Activated naive CD8-positive, alpha-beta T cell (primary cell): Measurements from ENCODE around the gene TMEM222.
"Not testable (repeated sequence)": the region's sequence is repeated elsewhere in the genome, so short reads cannot be mapped to it uniquely, and the experiment has no call there.

ENCODE experiments used
- H3K27ac Mint-ChIP-seq: one replicate; pipeline ENCODE4 v1.8.0; 2021; ENCODE audit warnings: mixed read lengths
- H3K27me3 Mint-ChIP-seq: one replicate; pipeline ENCODE4 v1.8.0; 2021; ENCODE audit warnings: mixed read lengths
- H3K36me3 Mint-ChIP-seq: one replicate; pipeline ENCODE4 v1.8.0; 2021; ENCODE audit warnings: mixed read lengths
- H3K4me1 Mint-ChIP-seq: one replicate; pipeline ENCODE4 v1.8.0; 2021; ENCODE audit warnings: low read depth, mixed read lengths
- H3K4me3 Mint-ChIP-seq: one replicate; pipeline ENCODE4 v1.8.0; 2021; ENCODE audit warnings: mild to moderate bottlenecking, mixed read lengths
- H3K9me3 Mint-ChIP-seq: one replicate; pipeline ENCODE4 v1.8.0; 2021; ENCODE audit warnings: low read depth, mixed read lengths

TMEM222 gene

GRCh38 chr1:27321813-27322568 is at the start of gene TMEM222:
Gene TMEM222, plus strand, starts transcription at chr1:27322163. Its CDS starts 35 bp downstream, at chr1:27322198.
- Mint-ChIP-seq H3K27ac (peak within 1 kb of the TSS; percentile 94), H3K27me3 (no peaks in the 10 kb centered on the region), H3K9me3 (no peaks in the 10 kb centered on the region), H3K36me3 (peaks cover 5% of the 10 kb centered on the region), H3K4me1 (peaks cover 42% of the 10 kb centered on the region), H3K4me3 (peak within 1 kb of the TSS; percentile 97)

- Mint-ChIP-seq H3K4me3 (no peak overlapping the region), H3K9me3 (no peaks in the 10 kb centered on the region), H3K27ac (no peak overlapping the region), H3K4me1 (peaks cover 1% of the 10 kb centered on the region), H3K27me3 (no peaks in the 10 kb centered on the region), H3K36me3 (peaks cover 27% of the 10 kb centered on the region)
These were observed 47.8 kb upstream of the TMEM222 start for GRCh38 chr1:27274204-27274603.

GRCh38 chr1:27275696-27276095 is 46.3 kb upstream of the TMEM222 start:
- no peak overlapping the region for H3K4me3 Mint-ChIP-seq
- H3K4me1 Mint-ChIP-seq = no peaks in the 10 kb centered on the region
- H3K27ac Mint-ChIP-seq = no peak overlapping the region
- no peaks in the 10 kb centered on the region for H3K9me3 Mint-ChIP-seq
- peaks cover 25% of the 10 kb centered on the region for H3K36me3 Mint-ChIP-seq
- no peaks in the 10 kb centered on the region for H3K27me3 Mint-ChIP-seq

- peaks cover 2% of the 10 kb centered on the region for H3K36me3 Mint-ChIP-seq
- H3K4me3 Mint-ChIP-seq = no peak overlapping the region
- H3K4me1 Mint-ChIP-seq = peaks cover 1% of the 10 kb centered on the region
- H3K27me3 Mint-ChIP-seq = no peaks in the 10 kb centered on the region
- no peaks in the 10 kb centered on the region for H3K9me3 Mint-ChIP-seq
- no peak overlapping the region for H3K27ac Mint-ChIP-seq
These were observed 37.3 kb upstream of the TMEM222 start for GRCh38 chr1:27284425-27285273.

GRCh38 chr1:27285274-27285660 is 36.7 kb upstream of the TMEM222 start:
- Mint-ChIP-seq H3K27ac (no peak overlapping the region), H3K9me3 (no peaks in the 10 kb centered on the region), H3K36me3 (peaks cover 2% of the 10 kb centered on the region), H3K4me3 (no peak overlapping the region), H3K27me3 (no peaks in the 10 kb centered on the region), H3K4me1 (peaks cover 1% of the 10 kb centered on the region)

- not testable (repeated sequence) for H3K9me3 Mint-ChIP-seq, H3K27ac Mint-ChIP-seq, H3K4me3 Mint-ChIP-seq, H3K27me3 Mint-ChIP-seq, H3K4me1 Mint-ChIP-seq, H3K36me3 Mint-ChIP-seq
These were observed 36.1 kb upstream of the TMEM222 start for GRCh38 chr1:27285821-27286220.

- not testable (repeated sequence) for H3K27me3 Mint-ChIP-seq, H3K27ac Mint-ChIP-seq, H3K36me3 Mint-ChIP-seq, H3K4me1 Mint-ChIP-seq, H3K4me3 Mint-ChIP-seq, H3K9me3 Mint-ChIP-seq
These were observed 32.8 kb upstream of the TMEM222 start for GRCh38 chr1:27289125-27289524.

GRCh38 chr1:27290581-27290980 is 31.4 kb upstream of the TMEM222 start:
- Mint-ChIP-seq H3K4me1 (no peaks in the 10 kb centered on the region), H3K36me3 (peaks cover 2% of the 10 kb centered on the region), H3K4me3 (no peak overlapping the region), H3K9me3 (no peaks in the 10 kb centered on the region), H3K27me3 (no peaks in the 10 kb centered on the region), H3K27ac (no peak overlapping the region)

- H3K27ac Mint-ChIP-seq = no peak overlapping the region
- no peak overlapping the region for H3K4me3 Mint-ChIP-seq
- peaks cover 2% of the 10 kb centered on the region for H3K36me3 Mint-ChIP-seq
- H3K9me3 Mint-ChIP-seq = no peaks in the 10 kb centered on the region
- peaks cover 4% of the 10 kb centered on the region for H3K4me1 Mint-ChIP-seq
- no peaks in the 10 kb centered on the region for H3K27me3 Mint-ChIP-seq
These were observed 29.9 kb upstream of the TMEM222 start for GRCh38 chr1:27292106-27292505.

- H3K27me3 Mint-ChIP-seq = no peaks in the 10 kb centered on the region
- no peaks in the 10 kb centered on the region for H3K9me3 Mint-ChIP-seq
- peaks cover 4% of the 10 kb centered on the region for H3K4me1 Mint-ChIP-seq
- no peaks in the 10 kb centered on the region for H3K36me3 Mint-ChIP-seq
- no peak overlapping the region for H3K4me3 Mint-ChIP-seq
- no peak overlapping the region for H3K27ac Mint-ChIP-seq
These were observed 28.0 kb upstream of the TMEM222 start for GRCh38 chr1:27293915-27294314.

- Mint-ChIP-seq H3K27me3 (no peaks in the 10 kb centered on the region), H3K9me3 (no peaks in the 10 kb centered on the region), H3K27ac (no peak overlapping the region), H3K36me3 (no peaks in the 10 kb centered on the region), H3K4me3 (no peak overlapping the region), H3K4me1 (peaks cover 4% of the 10 kb centered on the region)
These were observed 25.1 kb upstream of the TMEM222 start for GRCh38 chr1:27296773-27297291.

- no peak overlapping the region for H3K27ac Mint-ChIP-seq
- H3K4me1 Mint-ChIP-seq = peaks cover 4% of the 10 kb centered on the region
- H3K9me3 Mint-ChIP-seq = no peaks in the 10 kb centered on the region
- H3K27me3 Mint-ChIP-seq = no peaks in the 10 kb centered on the region
- no peaks in the 10 kb centered on the region for H3K36me3 Mint-ChIP-seq
- H3K4me3 Mint-ChIP-seq = no peak overlapping the region
These were observed 24.1 kb upstream of the TMEM222 start for GRCh38 chr1:27297903-27298302.

GRCh38 chr1:27298632-27299384 is 23.2 kb upstream of the TMEM222 start:
- Mint-ChIP-seq H3K27ac (no peak overlapping the region), H3K4me3 (no peak overlapping the region), H3K36me3 (no peaks in the 10 kb centered on the region), H3K9me3 (no peaks in the 10 kb centered on the region), H3K27me3 (no peaks in the 10 kb centered on the region), H3K4me1 (peaks cover 4% of the 10 kb centered on the region)

- H3K27ac Mint-ChIP-seq = no peak overlapping the region
- H3K27me3 Mint-ChIP-seq = no peaks in the 10 kb centered on the region
- no peak overlapping the region for H3K4me3 Mint-ChIP-seq
- no peaks in the 10 kb centered on the region for H3K36me3 Mint-ChIP-seq
- no peaks in the 10 kb centered on the region for H3K9me3 Mint-ChIP-seq
- peaks cover 4% of the 10 kb centered on the region for H3K4me1 Mint-ChIP-seq
These were observed 22.3 kb upstream of the TMEM222 start for GRCh38 chr1:27299385-27300271.
